Stomach (tissue), 9 donors: Measurements from ENCODE around the gene SAP30L. TPM values are rescaled to one million over a fixed set of nuclear protein-coding genes. Genes with fewer than 3 reads are reported as not detected.

Source experiments
- DNase-seq, 2 donors: peaks; one replicate each; pipeline versions ENCODE4 v3.0.0 to v3.0.0-alpha.2; 2013 to 2019
- H3K27ac ChIP-seq, 5 donors: fragments of 200-600 bp in 4 of 5; sonication (generic) in 4 of 5; one replicate each; pipeline ENCODE4 v1.5.1; 2013 to 2019; ENCODE audit warnings: mild to moderate bottlenecking in 1 of 5, moderate library complexity in 1 of 5
- H3K27me3 ChIP-seq, 3 donors: fragments of 200-600 bp; sonication (generic); one replicate each; pipeline ENCODE4 v1.5.1; 2017 to 2019; ENCODE audit warnings: mixed run types in 1 of 3
- H3K36me3 ChIP-seq, 4 donors: fragments of 200-600 bp; sonication (generic); 1 replicate in 3 of 4; 2 replicates in 1 of 4; pipeline ENCODE4 v1.5.1; 2016 to 2019
- H3K4me1 ChIP-seq, 4 donors: fragments of 200-600 bp; sonication (generic); one replicate each; pipeline ENCODE4 v1.5.1; 2016 to 2019
- H3K4me3 ChIP-seq, 4 donors: fragments of 200-600 bp; sonication (generic) in 3 of 4; one replicate each; pipeline ENCODE4 v1.5.1; 2016 to 2019; ENCODE audit warnings: mild to moderate bottlenecking in 1 of 4
- H3K9me3 ChIP-seq, 4 donors: fragments of 200-600 bp; sonication (generic); one replicate each; pipeline ENCODE4 v1.5.1; 2016 to 2019
- CTCF ChIP-seq, 7 experiments: fragments of 450-650 bp in 4 of 7; fragments of 200-600 bp in 3 of 7; sonication (generic) in 3 of 7; IDR thresholded peaks; one replicate each; pipeline ENCODE4 v1.5.1; 2016 to 2019; ENCODE audit warnings: antibody characterized with exemption in 7 of 7, control low read depth in 2 of 7, mild to moderate bottlenecking in 1 of 7
- EP300 ChIP-seq: sonication (generic); formaldehyde crosslinking; IDR thresholded peaks from one replicate; pipeline ENCODE4 v1.6.1; 2017; ENCODE audit warnings: antibody characterized with exemption
- POLR2A ChIP-seq, 4 donors: fragments of 450-650 bp; IDR thresholded peaks; one replicate each; pipeline ENCODE4 v1.6.1; 2016; ENCODE audit warnings: antibody characterized with exemption in 4 of 4, control low read depth in 2 of 4, mild to moderate bottlenecking in 1 of 4, moderate library complexity in 1 of 4
- POLR2AphosphoS5 ChIP-seq, 3 donors: sonication (generic); formaldehyde crosslinking; IDR thresholded peaks; one replicate each; pipeline ENCODE4 v1.6.1; 2016; ENCODE audit warnings: antibody characterized with exemption in 3 of 3
- WGBS, 5 donors: extraction: QIAGEN DNeasy Blood & Tissue Kit in 3 of 5; methylation state at CpG; one replicate each; pipeline versions ENCODE4 v1.1.5 to v1.1.7; 2013 to 2018; 5-methylcytosine and 5-hydroxymethylcytosine counted together
- intact Hi-C: fragments of 100-400 bp; cut with DNase I; formaldehyde crosslinking; loops from one replicate; pipeline ENCODE4 v1.15.1; 2023; ENCODE audit warnings: low total_unique reads
- polyA plus RNA-seq, 3 donors: library from polyadenylated mRNA; stranded (reverse); fragments of 200-250 nt; gene quantifications; one replicate each; pipeline ENCODE4 v1.2.3, GENCODE V29; 2013
- total RNA-seq, 5 donors: library from RNA; depleted of rRNA; stranded (reverse); fragments of >200 nt; gene quantifications; one replicate each; pipeline versions ENCODE4 v1.1.0 to v1.2.3, GENCODE V29; 2014 to 2016
- donor health status: healthy with polysubstance abuse.
- donor health status: Bipolar disorder and iron deficiency.
- donor health status: healthy.

The SAP30L gene
- total and polyA plus RNA-seq, 8 donors = 13.9 to 51.0 (median 21.4) TPM

DNA sequence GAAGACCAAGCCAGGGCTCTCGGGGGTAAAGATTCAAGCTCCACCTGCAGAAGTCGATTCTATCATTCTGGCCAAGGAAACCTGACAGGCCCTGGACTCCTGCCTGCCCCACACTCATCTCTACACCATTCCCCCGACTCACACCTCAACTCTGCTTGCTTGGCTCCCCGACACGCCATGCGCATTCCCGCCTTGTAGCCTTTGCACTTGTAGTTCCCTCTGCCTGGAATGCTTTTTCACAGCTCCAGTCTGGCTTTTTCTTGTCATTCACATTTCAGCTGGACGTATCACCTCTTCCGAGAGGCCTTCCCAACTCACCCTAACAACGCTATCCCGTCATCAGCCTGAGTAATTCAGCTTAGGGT, 60.9 kb downstream of the SAP30L start:
- WGBS, 5 donors = 75 to 84% (median 78%) methylated on average over 11 of the region's 11 CpGs
- DNase-seq = no peak
- no peak for TF ChIP-seq EP300
- H3K36me3 ChIP-seq = no peaks in the 10 kb centered on the region
- no peaks in the 10 kb centered on the region for H3K4me1 ChIP-seq
- no peaks in the 10 kb centered on the region for H3K9me3 ChIP-seq
- peaks cover 0 to 52% (median 8%) of the 10 kb centered on the region in 3 donors for H3K27me3 ChIP-seq
- H3K27ac ChIP-seq = no peak overlapping the region
- intact Hi-C loops = no loop called here
- no peak overlapping the region for H3K4me3 ChIP-seq

DNA sequence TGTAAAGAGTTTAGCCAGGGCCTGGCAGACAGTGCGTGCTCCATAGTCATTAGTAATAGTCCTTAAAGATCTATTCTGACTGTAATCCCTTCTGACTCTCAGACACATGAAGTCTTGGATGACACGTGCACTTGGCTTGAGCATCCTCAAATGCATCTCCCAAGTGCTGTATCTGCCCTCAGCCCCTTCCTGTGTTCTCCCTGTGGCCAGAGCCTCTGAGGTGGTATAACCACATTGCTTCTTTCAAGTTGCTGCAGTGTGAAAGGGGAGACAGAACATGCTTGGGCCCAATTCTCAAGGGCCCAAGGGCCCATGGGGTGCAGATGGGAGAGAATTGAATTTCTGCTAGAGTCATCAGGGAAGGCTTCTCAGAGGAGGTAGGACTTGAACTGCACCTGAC, 62.3 kb downstream of the SAP30L start:
- TF ChIP-seq CTCF (IDR thresholded peaks at IDR 0.05) = no peak
- TF ChIP-seq POLR2A (IDR thresholded peaks at IDR 0.05) = no peak
- TF ChIP-seq POLR2AphosphoS5 (IDR thresholded peaks at IDR 0.05) = no peak
- no peak for TF ChIP-seq EP300
- H3K4me1 ChIP-seq = no peaks in the 10 kb centered on the region
- peaks cover 0 to 43% (median 8%) of the 10 kb centered on the region in 3 donors for H3K27me3 ChIP-seq
- no peaks in the 10 kb centered on the region for H3K36me3 ChIP-seq
- no peaks in the 10 kb centered on the region for H3K9me3 ChIP-seq
- WGBS, 5 donors = 84 to 96% (median 86%) methylated on average over 2 of the region's 2 CpGs
- H3K4me3 ChIP-seq = no peak overlapping the region
- no peak overlapping the region for H3K27ac ChIP-seq
- no peak for DNase-seq
- intact Hi-C loops = no loop called here

DNA sequence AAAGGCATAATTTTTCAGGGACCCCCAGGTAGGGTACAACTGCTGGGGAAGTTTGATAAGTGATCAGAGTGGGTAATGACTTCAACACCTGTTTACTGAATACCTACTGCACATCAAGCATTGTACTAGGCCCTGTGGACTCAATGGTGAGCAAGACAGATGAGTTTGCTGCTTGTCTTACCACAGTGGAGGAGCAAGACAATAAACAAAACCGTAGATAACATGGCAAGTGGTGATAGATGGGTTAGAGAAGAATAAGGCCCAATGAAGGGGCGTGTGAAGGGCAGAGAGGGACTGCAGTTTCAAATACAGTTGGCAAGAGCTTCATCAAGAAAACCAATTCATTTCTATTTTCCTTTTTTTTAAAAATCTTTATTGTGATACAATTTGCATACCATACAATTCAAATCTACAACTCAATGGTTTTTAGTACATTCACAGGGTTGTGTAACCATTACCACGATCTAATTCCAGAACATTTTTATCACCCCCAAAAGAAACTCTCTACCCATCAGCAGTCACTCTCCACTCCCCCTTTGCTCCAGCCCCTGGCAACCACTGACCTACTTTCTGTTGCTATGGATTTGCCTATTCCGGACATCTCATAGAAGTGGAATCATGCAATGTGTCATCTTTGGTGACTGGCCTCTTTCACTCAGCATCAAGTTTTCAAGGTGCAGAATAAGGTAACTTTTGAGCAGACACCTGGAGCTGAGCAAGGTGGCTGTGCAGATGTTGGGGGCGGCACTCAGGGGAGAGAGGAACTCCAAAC, 64.2 kb downstream of the SAP30L start:
- no peaks in the 10 kb centered on the region for H3K36me3 ChIP-seq
- H3K4me3 ChIP-seq = no peak overlapping the region
- no peak for TF ChIP-seq POLR2AphosphoS5 (IDR thresholded peaks at IDR 0.05)
- no peak for TF ChIP-seq POLR2A (IDR thresholded peaks at IDR 0.05)
- no peak for TF ChIP-seq CTCF (IDR thresholded peaks at IDR 0.05)
- TF ChIP-seq EP300 = no peak
- no peak for DNase-seq
- 45 to 54% (median 49%) methylated on average over 5 of the region's 5 CpGs for WGBS, 5 donors
- intact Hi-C loops = no loop called here
- H3K27me3 ChIP-seq = peaks cover 0 to 52% (median 20%) of the 10 kb centered on the region in 3 donors
- H3K4me1 ChIP-seq = no peaks in the 10 kb centered on the region
- no peak overlapping the region for H3K27ac ChIP-seq
- H3K9me3 ChIP-seq = no peaks in the 10 kb centered on the region

Other genes starting within 250 kb of the SAP30L start
- gene HAND1, start 32.2 kb downstream of the SAP30L start, total RNA-seq = 10 to 100 TPM in 1 of 5 donors, not detected in 4; 32.2 TPM
- not detected for gene HAND1, start 32.2 kb downstream of the SAP30L start, polyA plus RNA-seq